Hematopoietic multipotent progenitor cell treated with erythropoietin and hydrocortisone succinate and interleukin-3 and kit ligand, for 8 days (in vitro differentiated cells): ENCODE data around the gene HBQ1.
"Not testable (repeated sequence)": the region's sequence is repeated elsewhere in the genome, so short reads cannot be mapped to it uniquely, and the experiment has no call there.

ENCODE experiments used
- DNase-seq: peaks from one replicate; pipeline ENCODE4 v3.0.0-alpha.2; 2015

HBQ1 gene

DNA sequence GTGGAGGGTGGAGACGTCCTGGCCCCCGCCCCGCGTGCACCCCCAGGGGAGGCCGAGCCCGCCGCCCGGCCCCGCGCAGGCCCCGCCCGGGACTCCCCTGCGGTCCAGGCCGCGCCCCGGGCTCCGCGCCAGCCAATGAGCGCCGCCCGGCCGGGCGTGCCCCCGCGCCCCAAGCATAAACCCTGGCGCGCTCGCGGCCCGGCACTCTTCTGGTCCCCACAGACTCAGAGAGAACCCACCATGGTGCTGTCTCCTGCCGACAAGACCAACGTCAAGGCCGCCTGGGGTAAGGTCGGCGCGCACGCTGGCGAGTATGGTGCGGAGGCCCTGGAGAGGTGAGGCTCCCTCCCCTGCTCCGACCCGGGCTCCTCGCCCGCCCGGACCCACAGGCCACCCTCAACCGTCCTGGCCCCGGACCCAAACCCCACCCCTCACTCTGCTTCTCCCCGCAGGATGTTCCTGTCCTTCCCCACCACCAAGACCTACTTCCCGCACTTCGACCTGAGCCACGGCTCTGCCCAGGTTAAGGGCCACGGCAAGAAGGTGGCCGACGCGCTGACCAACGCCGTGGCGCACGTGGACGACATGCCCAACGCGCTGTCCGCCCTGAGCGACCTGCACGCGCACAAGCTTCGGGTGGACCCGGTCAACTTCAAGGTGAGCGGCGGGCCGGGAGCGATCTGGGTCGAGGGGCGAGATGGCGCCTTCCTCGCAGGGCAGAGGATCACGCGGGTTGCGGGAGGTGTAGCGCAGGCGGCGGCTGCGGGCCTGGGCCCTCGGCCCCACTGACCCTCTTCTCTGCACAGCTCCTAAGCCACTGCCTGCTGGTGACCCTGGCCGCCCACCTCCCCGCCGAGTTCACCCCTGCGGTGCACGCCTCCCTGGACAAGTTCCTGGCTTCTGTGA lies 3.5 kb upstream of the HBQ1 start, which contains the start of gene HBA1:
Gene HBA1, plus strand, starts transcription at position 204 of the 906 bp plus-strand sequence. Its CDS starts 37 bp downstream, at position 241.
- not testable (repeated sequence) for DNase-seq

DNA sequence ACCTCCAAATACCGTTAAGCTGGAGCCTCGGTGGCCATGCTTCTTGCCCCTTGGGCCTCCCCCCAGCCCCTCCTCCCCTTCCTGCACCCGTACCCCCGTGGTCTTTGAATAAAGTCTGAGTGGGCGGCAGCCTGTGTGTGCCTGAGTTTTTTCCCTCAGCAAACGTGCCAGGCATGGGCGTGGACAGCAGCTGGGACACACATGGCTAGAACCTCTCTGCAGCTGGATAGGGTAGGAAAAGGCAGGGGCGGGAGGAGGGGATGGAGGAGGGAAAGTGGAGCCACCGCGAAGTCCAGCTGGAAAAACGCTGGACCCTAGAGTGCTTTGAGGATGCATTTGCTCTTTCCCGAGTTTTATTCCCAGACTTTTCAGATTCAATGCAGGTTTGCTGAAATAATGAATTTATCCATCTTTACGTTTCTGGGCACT lies 2.9 kb upstream of the HBQ1 start:
- DNase-seq = peak; percentile 64

DNA sequence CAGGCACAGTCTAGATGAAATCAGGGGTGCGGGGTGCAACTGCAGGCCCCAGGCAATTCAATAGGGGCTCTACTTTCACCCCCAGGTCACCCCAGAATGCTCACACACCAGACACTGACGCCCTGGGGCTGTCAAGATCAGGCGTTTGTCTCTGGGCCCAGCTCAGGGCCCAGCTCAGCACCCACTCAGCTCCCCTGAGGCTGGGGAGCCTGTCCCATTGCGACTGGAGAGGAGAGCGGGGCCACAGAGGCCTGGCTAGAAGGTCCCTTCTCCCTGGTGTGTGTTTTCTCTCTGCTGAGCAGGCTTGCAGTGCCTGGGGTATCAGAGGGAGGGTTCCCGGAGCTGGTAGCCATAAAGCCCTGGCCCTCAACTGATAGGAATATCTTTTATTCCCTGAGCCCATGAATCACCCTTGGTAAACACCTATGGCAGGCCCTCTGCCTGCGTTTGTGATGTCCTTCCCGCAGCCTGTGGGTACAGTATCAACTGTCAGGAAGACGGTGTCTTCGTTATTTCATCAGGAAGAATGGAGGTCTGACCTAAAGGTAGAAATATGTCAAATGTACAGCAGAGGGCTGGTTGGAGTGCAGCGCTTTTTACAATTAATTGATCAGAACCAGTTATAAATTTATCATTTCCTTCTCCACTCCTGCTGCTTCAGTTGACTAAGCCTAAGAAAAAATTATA lies 2.1 kb upstream of the HBQ1 start:
- peak; percentile 83 for DNase-seq

DNA sequence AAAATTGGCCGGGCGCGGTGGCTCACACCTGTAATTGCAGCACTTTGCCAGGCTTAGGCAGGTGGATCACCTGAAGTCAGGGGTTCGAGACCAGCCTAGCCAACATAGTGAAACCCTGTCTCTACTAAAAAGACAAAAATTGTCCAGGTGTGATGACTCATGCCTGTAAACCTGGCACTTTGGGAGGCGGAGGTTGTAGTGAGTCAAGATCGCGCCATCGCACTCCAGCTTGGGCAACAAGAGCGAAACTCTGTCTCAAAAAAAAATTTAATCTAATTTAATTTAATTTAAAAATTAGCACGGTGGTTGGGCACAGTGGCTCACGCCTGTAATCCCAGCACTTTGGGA lies 1.6 kb upstream of the HBQ1 start:
- no peak for DNase-seq

GRCh38 chr16:179211-180092 lies 807 bp upstream of the HBQ1 start:
- peak; percentile 82 for DNase-seq

GRCh38 chr16:180681-181564 lies 664 bp downstream of the HBQ1 start:
- peak; percentile 87 for DNase-seq

DNA sequence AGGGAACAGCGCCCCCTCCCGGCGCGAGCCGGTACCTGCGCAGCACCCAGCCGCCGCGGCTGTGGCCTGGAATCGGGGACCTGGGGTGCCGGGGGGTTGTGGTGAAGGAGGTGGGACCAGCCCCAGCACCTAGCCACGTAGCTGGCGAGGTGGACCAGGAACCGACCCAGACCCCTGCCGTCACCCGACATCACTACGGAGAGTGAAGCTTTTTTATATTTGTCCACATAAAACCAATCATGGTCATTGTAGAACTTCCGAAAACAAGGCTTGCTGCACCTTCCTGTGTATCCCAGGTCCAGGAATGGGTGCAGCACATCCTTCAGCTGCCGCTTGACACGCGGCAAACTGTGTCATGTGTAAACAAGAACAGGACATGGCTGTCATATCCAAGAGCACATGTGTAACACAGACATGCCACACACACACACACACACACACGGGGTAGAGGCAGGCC lies 1.3 kb downstream of the HBQ1 start:
- DNase-seq = peak; percentile 33

GRCh38 chr16:183005-183404 lies 2.7 kb downstream of the HBQ1 start:
- no peak for DNase-seq

DNA sequence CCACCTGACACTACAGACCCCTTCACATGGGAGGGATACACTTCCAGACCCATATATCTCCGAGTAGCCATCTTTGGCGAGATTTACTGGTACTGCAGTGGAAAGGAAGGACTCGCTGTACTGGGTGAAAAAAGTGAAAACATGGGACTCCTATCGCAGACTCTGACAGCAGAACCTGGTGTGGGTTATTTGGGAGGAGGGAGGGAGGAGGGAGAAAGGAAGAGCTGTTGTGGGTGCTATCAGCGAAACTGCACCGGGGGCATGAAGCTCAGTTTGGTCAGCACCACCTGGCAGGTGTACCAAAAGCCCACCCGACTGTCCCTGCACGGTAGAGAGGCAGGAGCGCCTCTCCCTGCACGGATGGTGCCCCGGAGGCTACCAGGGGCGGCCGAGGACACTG lies 5.0 kb downstream of the HBQ1 start:
- DNase-seq = no peak

GRCh38 chr16:185691-186090 lies 5.4 kb downstream of the HBQ1 start:
- no peak for DNase-seq

DNA sequence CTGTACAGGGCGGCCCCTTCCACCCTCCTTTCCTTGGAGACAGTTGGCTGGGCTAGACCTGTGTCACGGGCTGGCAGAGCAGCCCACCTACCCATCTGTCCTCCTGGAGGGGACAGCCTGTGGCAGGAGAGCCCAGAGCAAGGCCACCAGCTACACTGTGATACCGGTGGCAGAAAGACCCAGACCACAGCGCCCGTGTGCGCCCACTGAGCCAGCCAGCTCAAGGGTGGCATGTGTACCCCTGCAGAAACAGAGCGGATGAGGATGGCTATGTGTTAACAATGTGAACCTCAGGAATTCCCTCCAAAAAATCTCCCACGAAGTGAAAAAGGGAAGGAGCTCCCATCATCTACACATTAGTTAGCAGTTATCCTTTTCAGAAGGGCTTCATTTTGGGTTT lies 7.1 kb downstream of the HBQ1 start:
- DNase-seq = no peak

- peak; percentile 38 for DNase-seq
These were observed 8.4 kb downstream of the HBQ1 start for GRCh38 chr16:188674-189073.

GRCh38 chr16:189604-190186 lies 9.4 kb downstream of the HBQ1 start:
- no peak for DNase-seq

GRCh38 chr16:191831-192230 lies 11.6 kb downstream of the HBQ1 start:
- DNase-seq = no peak

- DNase-seq = no peak
These were observed 12.4 kb downstream of the HBQ1 start for GRCh38 chr16:192686-193085.

DNA sequence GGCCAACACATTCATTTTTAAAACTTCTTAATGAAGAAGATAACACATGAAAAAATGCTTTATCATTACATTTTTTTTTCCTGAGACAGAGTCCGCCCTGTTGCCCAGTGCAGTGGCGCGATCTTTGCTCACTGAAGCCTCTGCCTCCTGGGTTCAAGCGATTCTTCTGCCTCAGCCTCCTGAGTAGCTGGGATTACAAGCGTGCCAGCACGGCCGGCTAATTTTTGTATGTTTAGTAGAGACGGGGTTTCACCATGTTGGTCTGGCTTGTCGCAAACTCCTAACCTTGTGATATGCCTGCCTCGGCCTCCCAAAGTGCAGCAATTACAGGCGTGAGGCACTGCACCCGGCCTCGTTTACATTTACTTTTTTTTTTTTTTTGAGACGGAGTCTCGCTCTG lies 13.2 kb downstream of the HBQ1 start:
- no peak for DNase-seq

GRCh38 chr16:194516-194915 lies 14.3 kb downstream of the HBQ1 start:
- no peak for DNase-seq

GRCh38 chr16:200388-200787 lies 20.1 kb downstream of the HBQ1 start:
- DNase-seq = no peak

DNA sequence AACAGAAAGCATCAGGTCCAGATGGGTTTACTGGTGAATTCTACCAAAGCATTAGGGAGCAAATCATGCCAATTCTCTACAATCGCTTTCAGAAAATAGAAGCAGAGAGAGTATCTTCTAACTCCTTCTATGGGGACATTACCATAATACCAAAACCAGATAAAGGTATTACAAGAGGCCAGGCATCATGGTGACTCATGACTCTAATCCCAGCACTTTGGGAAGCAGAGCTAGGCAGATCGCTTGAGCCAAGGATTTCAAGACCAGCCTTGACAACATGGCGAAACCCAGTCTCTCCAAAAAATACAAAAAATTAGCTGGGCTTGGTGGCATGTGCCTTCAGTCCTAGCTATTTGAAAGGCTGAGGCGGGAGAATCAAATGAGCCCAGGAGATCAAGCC lies 23.0 kb downstream of the HBQ1 start:
- no peak for DNase-seq

DNA sequence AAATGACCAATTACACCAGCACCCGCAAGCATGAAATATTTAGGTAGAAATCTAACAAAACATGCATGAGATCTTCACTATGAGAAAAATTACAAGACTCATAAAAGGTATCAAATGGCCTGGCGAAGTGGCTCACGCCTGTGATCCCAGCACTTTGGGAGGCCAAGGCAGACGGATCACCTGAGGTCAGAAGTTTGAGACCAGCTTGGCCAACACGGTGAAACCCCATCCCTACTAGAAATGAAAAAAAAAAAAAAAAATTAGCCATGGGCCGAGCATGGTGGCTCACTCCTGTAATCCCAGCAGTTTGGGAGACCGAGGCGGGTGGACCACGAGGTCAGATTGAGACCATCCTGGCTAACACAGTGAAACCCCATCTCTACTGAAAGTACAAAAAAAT lies 23.8 kb downstream of the HBQ1 start:
- DNase-seq = not testable (repeated sequence)

DNA sequence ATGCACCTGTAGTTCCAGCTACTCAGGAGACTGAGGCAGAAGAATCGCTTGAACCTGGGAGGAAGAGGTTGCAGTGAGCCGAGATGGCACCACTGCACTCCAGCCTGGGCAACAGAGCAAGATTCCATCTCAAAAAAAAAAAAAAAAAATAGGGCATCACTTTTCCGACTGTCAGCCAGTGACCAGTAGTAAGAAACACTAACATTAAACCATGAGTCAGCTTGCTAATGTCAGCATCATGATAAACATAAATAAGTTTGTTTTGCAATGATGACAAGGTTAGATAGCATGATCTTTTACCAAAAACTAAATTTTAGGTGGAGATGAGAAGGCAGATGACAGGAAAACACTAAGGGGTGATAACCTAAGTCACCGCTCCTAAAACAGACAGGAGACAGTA lies 29.1 kb downstream of the HBQ1 start:
- not testable (repeated sequence) for DNase-seq
